Measurements from ENCODE around the gene TMC8.

Gene TMC8

DNA sequence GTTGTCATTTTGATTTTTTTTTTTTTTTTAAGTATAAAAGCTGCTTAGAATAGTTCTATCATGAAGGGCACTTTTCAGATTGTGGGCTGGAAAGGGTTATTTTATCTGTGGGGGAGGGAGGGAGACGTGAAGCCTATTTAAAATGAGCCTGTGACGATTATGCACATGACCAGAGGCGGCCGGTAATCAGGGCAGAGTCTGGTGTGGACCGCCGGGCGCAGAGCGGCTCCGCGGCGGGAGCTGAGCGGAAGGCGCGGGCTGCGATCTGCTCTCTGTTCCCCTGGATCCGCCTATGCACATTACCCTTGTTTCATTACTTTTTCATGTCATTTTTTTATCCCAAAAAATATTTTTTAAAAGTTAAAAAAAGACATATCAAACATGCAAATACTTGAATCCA lies 25.5 kb upstream of the TMC8 start:
- Mint-ChIP-seq H3K4me1 (peaks cover 3 to 12% of the 10 kb centered on the region in 2 donors), H3K4me3 (no peak overlapping the region), H3K27ac (no peak overlapping the region), H3K27me3 (no peaks in the 10 kb centered on the region), H3K36me3 (peaks cover 19 to 27% of the 10 kb centered on the region in 2 donors), H3K9me3 (no peaks in the 10 kb centered on the region)
- ATAC-seq (replicated peaks) (no peak), DNase-seq (no peak)

GRCh38 chr17:78105551-78105950 lies 25.0 kb upstream of the TMC8 start:
- H3K27me3 Mint-ChIP-seq = no peaks in the 10 kb centered on the region
- H3K27ac Mint-ChIP-seq = no peak overlapping the region
- DNase-seq (no peak), ATAC-seq (replicated peaks) (no peak)
- H3K4me3 Mint-ChIP-seq = no peak overlapping the region
- H3K36me3 Mint-ChIP-seq = peaks cover 22 to 29% of the 10 kb centered on the region in 2 donors
- H3K4me1 Mint-ChIP-seq = peaks cover 6 to 15% of the 10 kb centered on the region in 2 donors
- H3K9me3 Mint-ChIP-seq = no peaks in the 10 kb centered on the region

DNA sequence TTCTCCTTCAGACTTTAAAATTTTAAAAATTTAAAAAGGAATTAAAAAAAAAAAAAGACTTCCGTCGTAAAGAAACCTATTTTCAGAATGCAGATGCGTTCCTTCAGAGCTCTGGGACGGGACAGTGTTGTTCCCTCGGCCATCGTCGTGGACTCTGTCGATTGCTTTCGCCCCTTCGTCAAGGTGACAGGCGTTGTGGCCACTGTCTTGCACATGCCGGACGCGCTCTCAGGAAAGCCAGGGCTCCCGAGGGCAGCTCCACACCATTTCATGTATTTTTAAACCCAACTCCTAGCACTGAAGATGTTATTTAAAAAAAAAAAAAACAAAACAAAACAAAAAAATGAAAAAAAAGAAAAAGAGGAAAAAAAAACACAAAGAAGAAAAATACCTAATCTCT lies 24.4 kb upstream of the TMC8 start:
- no peaks in the 10 kb centered on the region for H3K9me3 Mint-ChIP-seq
- no peak for ATAC-seq (replicated peaks)
- peaks cover 9 to 21% of the 10 kb centered on the region in 2 donors for H3K4me1 Mint-ChIP-seq
- H3K27ac Mint-ChIP-seq = peak overlapping the region; percentile 79
- no peak overlapping the region for H3K4me3 Mint-ChIP-seq
- peaks cover 27 to 31% of the 10 kb centered on the region in 2 donors for H3K36me3 Mint-ChIP-seq
- no peaks in the 10 kb centered on the region for H3K27me3 Mint-ChIP-seq
- DNase-seq = no peak

DNA sequence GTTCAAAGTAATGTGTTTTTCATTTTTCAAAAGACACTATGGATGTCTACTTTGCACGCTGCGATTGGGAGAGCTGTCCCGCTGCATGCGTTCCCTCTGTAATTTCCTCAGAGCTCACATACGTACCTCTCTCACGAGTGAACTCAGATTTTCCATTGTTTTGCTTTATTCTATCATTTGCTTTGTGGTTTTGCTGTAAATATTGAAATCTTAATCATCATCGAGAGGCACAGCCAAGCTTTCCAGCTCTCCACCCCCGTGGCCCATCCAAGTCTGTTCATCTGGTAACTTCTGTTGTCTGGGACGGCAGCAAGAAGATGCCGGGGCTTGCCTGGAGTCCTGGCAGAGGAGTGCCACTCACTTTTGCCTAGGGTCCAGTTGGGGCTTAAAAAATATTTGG lies 23.1 kb upstream of the TMC8 start:
- ATAC-seq (replicated peaks) (no peak), DNase-seq (no peak)
- Mint-ChIP-seq H3K27ac (peak overlapping the region; percentile 51), H3K9me3 (no peaks in the 10 kb centered on the region), H3K4me3 (no peak overlapping the region), H3K4me1 (peaks cover 10 to 26% of the 10 kb centered on the region in 2 donors), H3K36me3 (peaks cover 27 to 29% of the 10 kb centered on the region in 2 donors), H3K27me3 (no peaks in the 10 kb centered on the region)

GRCh38 chr17:78107976-78108725 lies 22.4 kb upstream of the TMC8 start:
- H3K27ac Mint-ChIP-seq = no peak overlapping the region
- no peak overlapping the region for H3K4me3 Mint-ChIP-seq
- DNase-seq (no peak), ATAC-seq (replicated peaks) (no peak)
- no peaks in the 10 kb centered on the region for H3K9me3 Mint-ChIP-seq
- H3K27me3 Mint-ChIP-seq = no peaks in the 10 kb centered on the region
- H3K36me3 Mint-ChIP-seq = peaks cover 32 to 36% of the 10 kb centered on the region in 2 donors
- peaks cover 17 to 33% of the 10 kb centered on the region in 2 donors for H3K4me1 Mint-ChIP-seq

GRCh38 chr17:78108726-78109488 lies 21.7 kb upstream of the TMC8 start:
- H3K9me3 Mint-ChIP-seq = no peaks in the 10 kb centered on the region
- peaks cover 40 to 43% of the 10 kb centered on the region in 2 donors for H3K36me3 Mint-ChIP-seq
- ATAC-seq (replicated peaks) = no peak
- H3K4me3 Mint-ChIP-seq = no peak overlapping the region
- H3K4me1 Mint-ChIP-seq = peaks cover 23 to 39% of the 10 kb centered on the region in 2 donors
- DNase-seq = no peak
- H3K27me3 Mint-ChIP-seq = no peaks in the 10 kb centered on the region
- peak overlapping the region; percentile 80 for H3K27ac Mint-ChIP-seq

DNA sequence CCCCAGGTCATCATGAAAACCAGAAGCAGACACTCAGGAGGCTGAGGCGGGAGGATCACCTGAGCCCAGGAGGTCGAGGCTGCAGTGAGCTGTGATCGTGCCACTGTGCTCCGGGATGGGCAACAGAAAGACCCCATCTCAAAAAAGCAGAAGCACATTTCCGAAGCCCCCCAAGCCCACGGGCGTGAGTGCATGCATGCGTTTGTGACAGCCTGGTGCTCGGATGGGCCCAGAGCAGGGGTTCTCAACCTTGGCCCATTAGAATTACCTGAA lies 21.1 kb upstream of the TMC8 start:
- Mint-ChIP-seq H3K27me3 (no peaks in the 10 kb centered on the region), H3K36me3 (peaks cover 45 to 48% of the 10 kb centered on the region in 2 donors)
- no peak for ATAC-seq (replicated peaks)

GRCh38 chr17:78110363-78111015 lies 20.1 kb upstream of the TMC8 start:
- H3K4me1 Mint-ChIP-seq = peaks cover 35 to 55% of the 10 kb centered on the region in 2 donors
- no peak for ATAC-seq (replicated peaks)
- DNase-seq = no peak
- no peaks in the 10 kb centered on the region for H3K27me3 Mint-ChIP-seq
- H3K36me3 Mint-ChIP-seq = peaks cover 55 to 57% of the 10 kb centered on the region in 2 donors
- peak overlapping the region in 1 of 2 donors; percentile 65 for H3K4me3 Mint-ChIP-seq
- H3K9me3 Mint-ChIP-seq = no peaks in the 10 kb centered on the region
- H3K27ac Mint-ChIP-seq = peak overlapping the region; percentile 90

More for the DNA sequence above, 21.1 kb upstream of the TMC8 start:
- no peak for DNase-seq
- Mint-ChIP-seq H3K27ac (no peak overlapping the region), H3K4me3 (no peak overlapping the region), H3K4me1 (peaks cover 28 to 44% of the 10 kb centered on the region in 2 donors), H3K9me3 (no peaks in the 10 kb centered on the region)

DNA sequence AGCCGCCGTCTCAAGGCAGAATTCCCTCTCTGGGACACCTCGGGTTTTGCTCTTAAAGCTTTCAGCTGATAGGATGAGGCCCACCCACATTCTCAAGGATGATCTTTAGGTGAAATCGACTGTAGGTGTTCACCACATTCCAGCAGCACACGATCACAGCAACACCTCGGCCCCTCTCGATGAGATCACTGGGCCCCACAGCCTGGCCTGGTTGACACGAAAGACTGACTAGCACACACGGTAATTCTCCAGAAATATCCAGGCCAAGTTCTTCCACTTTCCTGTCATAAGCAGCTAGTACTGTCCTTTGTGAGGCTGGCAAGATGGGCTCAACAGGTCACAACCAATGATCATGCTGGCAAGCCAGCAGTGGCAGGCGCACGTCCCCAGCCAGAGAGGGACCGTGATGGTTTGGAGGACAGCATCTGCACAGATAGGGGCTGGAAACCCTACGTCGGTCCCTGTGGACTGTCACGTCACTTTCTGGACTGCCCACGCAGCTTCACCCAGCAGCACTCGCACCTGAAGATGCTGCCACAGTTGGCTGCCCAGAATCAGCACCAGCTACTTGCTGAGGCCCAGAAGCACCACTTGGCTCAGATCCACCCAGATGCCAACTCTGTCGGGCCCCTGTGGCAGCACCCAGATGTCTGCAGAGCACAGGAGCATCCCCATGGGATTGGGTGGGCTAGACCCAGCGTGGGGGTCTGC lies 19.4 kb upstream of the TMC8 start:
- H3K4me3 Mint-ChIP-seq = peak overlapping the region; percentile 10 to 22
- no peaks in the 10 kb centered on the region for H3K27me3 Mint-ChIP-seq
- DNase-seq (no peak), ATAC-seq (replicated peaks) (no peak)
- H3K9me3 Mint-ChIP-seq = no peaks in the 10 kb centered on the region
- H3K4me1 Mint-ChIP-seq = peaks cover 35 to 55% of the 10 kb centered on the region in 2 donors
- peak overlapping the region; percentile 90 for H3K27ac Mint-ChIP-seq
- H3K36me3 Mint-ChIP-seq = peaks cover 55 to 57% of the 10 kb centered on the region in 2 donors

- Mint-ChIP-seq H3K4me3 (peak overlapping the region in 1 of 2 donors; percentile 82), H3K4me1 (peaks cover 37 to 57% of the 10 kb centered on the region in 2 donors), H3K27me3 (no peaks in the 10 kb centered on the region), H3K27ac (peak overlapping the region; percentile 97), H3K9me3 (no peaks in the 10 kb centered on the region), H3K36me3 (peaks cover 58 to 59% of the 10 kb centered on the region in 2 donors)
- peak; percentile 1 to 5 for ATAC-seq (replicated peaks)
- DNase-seq = no peak
Observed at GRCh38 chr17:78111727-78112517, 18.6 kb upstream of the TMC8 start.

- Mint-ChIP-seq H3K36me3 (peaks cover 65 to 67% of the 10 kb centered on the region in 2 donors), H3K27ac (peak overlapping the region; percentile 97), H3K27me3 (no peaks in the 10 kb centered on the region), H3K4me1 (peaks cover 39 to 66% of the 10 kb centered on the region in 2 donors), H3K9me3 (no peaks in the 10 kb centered on the region), H3K4me3 (peak overlapping the region; percentile 68 to 82)
- ATAC-seq (replicated peaks) (peak; percentile 58 to 73), DNase-seq (peak; percentile 75)
Observed at GRCh38 chr17:78112518-78113471, 17.8 kb upstream of the TMC8 start.

GRCh38 chr17:78113804-78114785 lies 16.5 kb upstream of the TMC8 start:
- peak overlapping the region; percentile 97 for H3K27ac Mint-ChIP-seq
- peaks cover 60 to 72% of the 10 kb centered on the region in 2 donors for H3K36me3 Mint-ChIP-seq
- ATAC-seq (replicated peaks) = peak; percentile 17 to 35
- H3K4me3 Mint-ChIP-seq = peak overlapping the region; percentile 5 to 48
- H3K9me3 Mint-ChIP-seq = no peaks in the 10 kb centered on the region
- DNase-seq = peak; percentile 19
- peaks cover 37 to 63% of the 10 kb centered on the region in 2 donors for H3K4me1 Mint-ChIP-seq
- no peaks in the 10 kb centered on the region for H3K27me3 Mint-ChIP-seq
